Mammary epithelial cell (primary cell): ENCODE data around the gene ZBTB20.

Experiments used
- EZH2 ChIP-seq: IDR thresholded peaks from 2 replicates; pipeline ENCODE4 v1.6.1; 2012; ENCODE audit warnings: low read length, inconsistent platforms, borderline replicate concordance
- TF ChIP-seq, protein P1 (sequence below), 2 donors: IDR thresholded peaks in 1 of 2; conservative IDR thresholded peaks in 1 of 2; 2 replicates each; pipeline ENCODE4 v1.5.1; 2011 to 2012; ENCODE audit warnings: inconsistent platforms in 2 of 2, low read length in 2 of 2, mild to moderate bottlenecking in 2 of 2, control low read depth in 1 of 2, low read depth in 1 of 2; ENCODE audit not compliant: insufficient read depth in 1 of 2; ENCODE audit errors: extremely low read depth in 1 of 2

DNA sequence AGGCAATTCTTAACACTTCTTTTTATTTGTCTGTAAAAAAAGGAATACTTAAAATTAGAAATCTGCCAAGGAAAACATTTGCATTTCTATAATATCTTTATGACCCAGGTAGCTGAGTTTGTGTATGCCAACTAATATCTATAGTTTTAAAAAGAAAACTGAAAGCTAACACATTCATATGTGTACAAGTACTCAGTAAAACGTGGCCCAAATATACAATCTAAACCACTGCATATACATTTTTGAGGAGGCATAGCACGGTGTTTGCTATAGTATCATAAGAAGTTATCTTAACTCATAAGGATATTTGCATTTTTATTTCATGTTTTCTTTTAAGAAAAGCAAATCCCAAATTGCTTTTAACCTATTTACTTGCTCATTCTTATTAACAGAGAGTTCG, 172.7 kb downstream of the ZBTB20 start:
- TF ChIP-seq, protein P1, sequence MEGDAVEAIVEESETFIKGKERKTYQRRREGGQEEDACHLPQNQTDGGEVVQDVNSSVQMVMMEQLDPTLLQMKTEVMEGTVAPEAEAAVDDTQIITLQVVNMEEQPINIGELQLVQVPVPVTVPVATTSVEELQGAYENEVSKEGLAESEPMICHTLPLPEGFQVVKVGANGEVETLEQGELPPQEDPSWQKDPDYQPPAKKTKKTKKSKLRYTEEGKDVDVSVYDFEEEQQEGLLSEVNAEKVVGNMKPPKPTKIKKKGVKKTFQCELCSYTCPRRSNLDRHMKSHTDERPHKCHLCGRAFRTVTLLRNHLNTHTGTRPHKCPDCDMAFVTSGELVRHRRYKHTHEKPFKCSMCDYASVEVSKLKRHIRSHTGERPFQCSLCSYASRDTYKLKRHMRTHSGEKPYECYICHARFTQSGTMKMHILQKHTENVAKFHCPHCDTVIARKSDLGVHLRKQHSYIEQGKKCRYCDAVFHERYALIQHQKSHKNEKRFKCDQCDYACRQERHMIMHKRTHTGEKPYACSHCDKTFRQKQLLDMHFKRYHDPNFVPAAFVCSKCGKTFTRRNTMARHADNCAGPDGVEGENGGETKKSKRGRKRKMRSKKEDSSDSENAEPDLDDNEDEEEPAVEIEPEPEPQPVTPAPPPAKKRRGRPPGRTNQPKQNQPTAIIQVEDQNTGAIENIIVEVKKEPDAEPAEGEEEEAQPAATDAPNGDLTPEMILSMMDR (conservative IDR thresholded peaks at IDR 0.05 in 1 of 2, IDR thresholded peaks at IDR 0.05 in 1 of 2; ENCODE audit: extremely low read depth in 1 of 2, insufficient read depth in 1 of 2, low read depth in 1 of 2, low read length in 2 of 2), result no peak
- no peak for TF ChIP-seq EZH2
